WI38 (cell line): Measurements from ENCODE around the gene STAG3.
"Not testable (repeated sequence)": the region's sequence is repeated elsewhere in the genome, so short reads cannot be mapped to it uniquely, and the experiment has no call there.

ENCODE experiments used
- H3K4me3 ChIP-seq: 2 replicates; pipeline ENCODE4 v1.5.1; 2011; ENCODE audit warnings: low read depth, mild to moderate bottlenecking, control low read depth, low read length
- TF ChIP-seq, protein P1 (sequence below): IDR thresholded peaks from 2 replicates; pipeline ENCODE4 v1.5.1; 2012; ENCODE audit warnings: low read depth, mild to moderate bottlenecking, control low read depth, low read length

Gene STAG3

DNA sequence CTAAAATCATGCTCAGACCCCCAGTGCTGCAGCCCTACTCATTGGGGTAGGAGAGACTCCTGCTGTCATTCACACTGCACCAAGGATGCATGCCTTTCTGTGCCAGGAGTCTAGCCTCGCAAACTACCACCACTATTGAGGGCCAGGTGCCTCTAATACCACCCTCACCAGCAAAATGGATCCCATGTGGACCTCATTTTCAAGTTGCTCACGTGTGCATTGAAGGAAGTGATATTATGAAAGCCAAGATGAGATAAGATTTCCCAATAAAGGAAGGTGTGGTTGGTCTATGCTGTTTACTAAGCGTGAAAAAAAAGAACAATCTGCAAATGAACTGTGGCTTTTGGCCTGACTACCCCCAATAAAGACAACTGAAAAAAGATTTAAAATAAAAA lies 36.2 kb upstream of the STAG3 start:
- H3K4me3 ChIP-seq = no peak overlapping the region
- TF ChIP-seq, protein P1, sequence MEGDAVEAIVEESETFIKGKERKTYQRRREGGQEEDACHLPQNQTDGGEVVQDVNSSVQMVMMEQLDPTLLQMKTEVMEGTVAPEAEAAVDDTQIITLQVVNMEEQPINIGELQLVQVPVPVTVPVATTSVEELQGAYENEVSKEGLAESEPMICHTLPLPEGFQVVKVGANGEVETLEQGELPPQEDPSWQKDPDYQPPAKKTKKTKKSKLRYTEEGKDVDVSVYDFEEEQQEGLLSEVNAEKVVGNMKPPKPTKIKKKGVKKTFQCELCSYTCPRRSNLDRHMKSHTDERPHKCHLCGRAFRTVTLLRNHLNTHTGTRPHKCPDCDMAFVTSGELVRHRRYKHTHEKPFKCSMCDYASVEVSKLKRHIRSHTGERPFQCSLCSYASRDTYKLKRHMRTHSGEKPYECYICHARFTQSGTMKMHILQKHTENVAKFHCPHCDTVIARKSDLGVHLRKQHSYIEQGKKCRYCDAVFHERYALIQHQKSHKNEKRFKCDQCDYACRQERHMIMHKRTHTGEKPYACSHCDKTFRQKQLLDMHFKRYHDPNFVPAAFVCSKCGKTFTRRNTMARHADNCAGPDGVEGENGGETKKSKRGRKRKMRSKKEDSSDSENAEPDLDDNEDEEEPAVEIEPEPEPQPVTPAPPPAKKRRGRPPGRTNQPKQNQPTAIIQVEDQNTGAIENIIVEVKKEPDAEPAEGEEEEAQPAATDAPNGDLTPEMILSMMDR = no peak

DNA sequence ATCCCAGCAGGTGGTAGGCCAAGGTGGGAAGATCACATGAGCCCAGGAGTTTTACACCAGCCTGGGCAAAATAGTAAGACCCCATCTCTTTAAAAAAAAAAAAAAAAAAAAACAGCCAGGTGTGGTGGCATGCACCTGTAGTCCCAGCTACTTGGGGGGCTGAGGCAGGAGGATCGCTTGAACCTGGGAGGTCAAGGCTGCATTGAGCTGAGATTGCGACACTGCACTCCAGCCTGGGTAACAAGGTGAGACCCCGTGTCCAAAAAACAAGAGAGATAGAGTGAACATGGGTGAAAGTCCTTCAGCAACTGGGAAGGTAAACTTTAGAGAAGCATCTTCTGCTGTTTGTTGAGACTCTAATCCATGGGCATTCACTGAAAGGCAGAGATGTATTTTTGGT lies 35.3 kb upstream of the STAG3 start:
- no peak overlapping the region for H3K4me3 ChIP-seq
- TF ChIP-seq, protein P1 = no peak

GRCh38 chr7:100146350-100146749 lies 31.4 kb upstream of the STAG3 start:
- not testable (repeated sequence) for H3K4me3 ChIP-seq

DNA sequence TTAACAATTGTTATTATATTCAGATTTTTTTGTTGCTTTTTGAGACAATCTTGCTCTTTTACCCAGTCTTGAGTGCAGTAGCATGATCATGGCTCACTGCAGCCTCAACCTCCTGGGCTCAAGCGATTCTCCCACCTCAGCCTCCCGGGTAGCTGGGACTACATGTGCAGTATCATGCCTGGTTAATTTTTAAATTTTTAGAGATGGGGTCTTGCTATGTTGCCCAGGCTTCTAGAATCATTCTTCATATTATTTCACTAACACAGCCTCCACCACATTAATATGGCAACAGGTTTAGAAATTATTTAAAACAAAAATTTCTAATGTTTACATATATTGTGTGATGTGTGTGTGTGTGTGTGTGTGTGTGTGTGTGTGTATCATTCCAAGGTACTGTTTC lies 30.4 kb upstream of the STAG3 start:
- TF ChIP-seq, protein P1 = no peak
- no peak overlapping the region for H3K4me3 ChIP-seq

- peak overlapping the region; percentile 32 for H3K4me3 ChIP-seq
- TF ChIP-seq, protein P1 = no peak
Observed at GRCh38 chr7:100148225-100148558, 29.5 kb upstream of the STAG3 start.

GRCh38 chr7:100148559-100149328 lies 29.0 kb upstream of the STAG3 start, which contains the start of gene LAMTOR4:
Gene LAMTOR4, plus strand, starts transcription at chr7:100148918. Its CDS starts 55 bp downstream, at chr7:100148973.
- TF ChIP-seq, protein P1 = no peak
- H3K4me3 ChIP-seq = peak within 1 kb of the TSS; percentile 72

DNA sequence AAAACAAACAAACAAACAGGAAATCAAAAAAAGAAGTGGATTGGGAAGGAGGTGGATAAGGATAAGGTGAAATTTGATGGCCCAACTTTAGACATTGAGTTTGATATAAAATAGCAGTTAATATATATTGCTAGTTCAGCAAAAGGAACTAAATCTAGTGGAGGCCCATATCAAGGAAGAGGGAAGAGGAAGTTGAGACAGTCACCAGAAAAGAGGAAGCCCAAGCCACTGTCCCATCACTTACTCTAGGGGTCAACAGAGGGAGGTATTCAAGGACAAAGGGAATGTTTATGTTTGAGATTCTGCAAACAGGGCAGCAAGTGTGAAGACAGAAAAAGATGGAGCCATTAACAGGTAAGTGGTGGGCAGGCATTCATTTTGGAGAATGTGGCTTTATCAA lies 25.3 kb upstream of the STAG3 start:
- TF ChIP-seq, protein P1 = no peak
- H3K4me3 ChIP-seq = no peak overlapping the region
